Muscle of leg (tissue), 11 donors: Measurements from ENCODE around the gene SREBF1. TPM values are rescaled to one million over a fixed set of nuclear protein-coding genes. Genes with fewer than 3 reads are reported as not detected.

Source experiments
- DNase-seq: peaks from one replicate; pipeline ENCODE4 v3.0.0; 2013
- H3K27ac ChIP-seq: one replicate; pipeline ENCODE4 v1.5.1; 2013; ENCODE audit warnings: mild to moderate bottlenecking, low read length, control low read depth
- H3K27me3 ChIP-seq: one replicate; pipeline ENCODE4 v1.6.1; 2013; ENCODE audit warnings: low read length; ENCODE audit not compliant: control insufficient read depth, insufficient read depth
- H3K36me3 ChIP-seq: one replicate; pipeline ENCODE4 v1.6.1; 2013; ENCODE audit warnings: low read length; ENCODE audit not compliant: control insufficient read depth, insufficient read depth
- H3K4me1 ChIP-seq: one replicate; pipeline ENCODE4 v1.6.1; 2013; ENCODE audit warnings: low read length; ENCODE audit not compliant: control insufficient read depth, insufficient read depth
- H3K4me3 ChIP-seq: one replicate; pipeline ENCODE4 v1.5.1; 2013; ENCODE audit warnings: low read length, control low read depth
- H3K9me3 ChIP-seq: replicated peaks from 2 replicates; pipeline ENCODE4 v1.6.1; 2013; ENCODE audit warnings: low read depth, low read length; ENCODE audit not compliant: control insufficient read depth
- WGBS: methylation state at CpG from one replicate; pipeline ENCODE4 v1.1.5; 2013; ENCODE audit warnings: missing lambda C conversion rate; ENCODE audit not compliant: insufficient coverage; 5-methylcytosine and 5-hydroxymethylcytosine counted together
- polyA plus RNA-seq, 8 donors: library from polyadenylated mRNA; unstranded; fragments of 120-200 nt; gene quantifications; one replicate each; pipeline versions ENCODE4 v1.2.1 to v1.2.3, GENCODE V29; 2013; ENCODE audit warnings: inconsistent platforms in 1 of 8, low replicate concordance in 1 of 8; ENCODE audit not compliant: insufficient read length in 8 of 8, insufficient read depth in 1 of 8
- total RNA-seq: library from RNA; stranded (reverse); fragments of 120-200 nt; gene quantifications from one replicate; pipeline ENCODE4 v1.2.4, GENCODE V29; 2013

The SREBF1 gene
- total and polyA plus RNA-seq, 9 donors = 16.1 to 48.7 (median 33.4) TPM

DNA sequence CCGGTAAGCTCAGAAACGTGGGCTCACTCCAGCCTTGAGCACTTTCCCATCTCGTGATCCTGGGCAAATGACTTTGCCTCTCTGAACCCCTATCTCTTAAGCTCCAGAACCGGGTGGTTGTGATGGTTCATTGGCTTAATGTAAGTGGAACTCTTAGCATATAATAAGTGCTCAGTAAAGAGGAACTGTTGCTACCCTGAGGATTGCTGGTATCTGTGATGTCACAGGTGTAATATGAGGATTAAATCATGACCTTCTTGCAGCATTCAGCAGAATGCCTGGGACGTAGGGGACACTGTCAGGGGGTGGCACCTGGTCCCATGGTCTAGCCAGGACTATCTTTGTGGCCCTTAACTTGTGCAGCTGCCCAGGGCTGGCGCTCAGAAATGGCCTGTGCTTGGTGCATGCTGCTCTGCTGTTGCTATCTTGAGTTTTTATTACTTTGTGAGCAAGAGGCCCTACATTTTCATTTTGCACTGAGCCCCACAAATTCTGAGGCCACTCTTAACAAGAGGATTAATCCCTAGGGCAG, 68.8 kb downstream of the SREBF1 start:
- Histone ChIP-seq H3K27ac (peak overlapping the region; percentile 26), H3K36me3 (no peaks in the 10 kb centered on the region), H3K4me1 (peaks cover 95% of the 10 kb centered on the region), H3K9me3 (no peaks in the 10 kb centered on the region), H3K4me3 (no peak overlapping the region), H3K27me3 (no peaks in the 10 kb centered on the region)
- no peak for DNase-seq
- WGBS = 87% methylated on average over 3 of the region's 6 CpGs

DNA sequence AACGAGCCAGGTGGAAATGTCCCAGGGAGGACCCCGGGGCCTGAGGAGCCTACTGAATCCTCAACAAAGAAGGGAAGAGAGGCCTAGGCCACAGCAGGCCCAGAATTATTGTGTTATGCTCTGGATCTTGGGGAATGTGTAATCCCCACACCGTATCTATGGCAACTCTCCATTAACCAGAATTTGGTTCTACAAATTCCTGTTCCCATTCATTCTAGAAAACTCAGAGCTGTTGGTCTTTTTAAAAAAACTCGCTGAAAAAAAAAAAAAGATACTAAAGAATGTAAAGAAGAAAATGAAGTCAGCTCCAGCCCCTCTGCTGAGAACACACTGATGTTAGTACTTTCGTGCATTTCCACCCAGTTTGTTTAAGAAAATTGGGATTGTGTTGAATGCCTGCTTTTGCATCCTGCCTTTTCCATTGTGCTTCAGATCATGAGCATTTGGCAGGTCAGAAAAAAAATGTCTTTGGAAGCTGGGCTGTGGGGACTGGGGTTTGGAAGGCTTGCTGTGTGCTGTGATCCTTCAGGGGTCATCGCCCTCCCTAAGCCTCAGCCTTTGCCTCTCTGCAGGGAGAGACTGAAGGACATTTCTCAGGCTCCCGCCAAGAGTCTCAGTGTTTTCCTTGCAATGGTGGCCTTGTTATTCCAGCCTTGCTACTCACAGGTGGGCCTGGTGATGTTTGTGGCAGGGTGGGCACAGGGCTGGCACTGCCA, 69.5 kb downstream of the SREBF1 start:
- no peaks in the 10 kb centered on the region for H3K36me3 ChIP-seq
- WGBS = 29% methylated on average over 2 of the region's 7 CpGs
- no peaks in the 10 kb centered on the region for H3K9me3 ChIP-seq
- peaks cover 97% of the 10 kb centered on the region for H3K4me1 ChIP-seq
- H3K27ac ChIP-seq = peak overlapping the region; percentile 83
- no peaks in the 10 kb centered on the region for H3K27me3 ChIP-seq
- DNase-seq = peak; percentile 60
- H3K4me3 ChIP-seq = no peak overlapping the region

DNA sequence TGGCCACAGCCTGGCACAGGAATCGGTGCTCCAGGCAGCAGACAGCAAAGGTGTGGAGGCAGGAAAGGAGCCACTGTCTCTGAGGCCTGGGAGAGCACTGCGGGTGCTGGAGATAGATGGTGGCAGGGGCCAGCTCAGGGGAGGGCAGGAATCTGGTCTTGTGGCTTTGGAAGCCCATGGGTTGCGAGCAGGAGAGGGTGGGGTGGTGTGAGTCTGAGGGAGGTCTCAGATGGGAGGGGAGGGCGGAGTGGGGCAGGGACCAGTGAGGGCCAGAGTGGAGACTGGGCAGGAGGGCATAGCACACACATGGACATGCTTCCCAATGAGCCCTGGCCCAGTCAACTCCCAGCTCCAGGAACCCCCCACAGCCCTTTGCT, 70.1 kb downstream of the SREBF1 start:
- Histone ChIP-seq H3K27me3 (no peaks in the 10 kb centered on the region), H3K4me1 (peaks cover 93% of the 10 kb centered on the region), H3K4me3 (no peak overlapping the region), H3K36me3 (no peaks in the 10 kb centered on the region), H3K9me3 (no peaks in the 10 kb centered on the region), H3K27ac (peak overlapping the region; percentile 83)
- DNase-seq = no peak
- WGBS = 35% methylated on average over 3 of the region's 4 CpGs

DNA sequence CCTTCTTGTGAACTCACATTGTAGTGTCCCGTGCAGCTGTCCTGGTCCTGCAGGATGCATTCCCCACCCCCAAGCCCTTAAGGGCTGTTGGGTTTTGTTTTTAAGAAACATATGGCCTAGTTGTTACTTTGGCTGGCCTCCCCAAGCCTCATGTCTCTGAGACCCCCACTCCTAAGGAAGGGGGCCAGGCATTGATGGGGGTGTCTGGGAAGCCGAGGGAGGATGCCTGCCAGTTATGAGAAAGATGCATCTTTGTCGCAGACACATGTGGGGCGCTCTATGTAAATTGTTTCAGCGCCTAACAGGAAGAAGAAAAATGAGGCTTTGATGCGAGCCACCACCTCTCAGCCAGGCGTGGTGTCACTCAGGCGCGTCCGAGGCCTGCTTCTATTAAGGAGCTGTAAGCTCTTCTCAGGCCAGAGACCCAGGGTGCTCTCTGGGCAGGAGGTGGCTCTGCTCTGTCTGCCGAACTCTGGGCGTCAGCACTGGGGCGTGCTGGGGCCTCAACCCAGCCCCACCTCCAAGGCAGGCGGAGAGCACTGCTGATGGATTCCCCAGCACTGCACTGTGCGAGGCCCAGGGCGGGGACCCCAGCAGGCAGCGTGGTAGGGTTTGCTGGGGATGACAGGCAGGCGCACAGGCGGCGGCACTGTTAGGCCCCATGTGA, 70.6 kb downstream of the SREBF1 start:
- Histone ChIP-seq H3K4me1 (peaks cover 90% of the 10 kb centered on the region), H3K4me3 (no peak overlapping the region), H3K36me3 (no peaks in the 10 kb centered on the region), H3K9me3 (no peaks in the 10 kb centered on the region), H3K27me3 (no peaks in the 10 kb centered on the region), H3K27ac (peak overlapping the region; percentile 83)
- 28% methylated on average over 18 of the region's 20 CpGs for WGBS
- peak; percentile 75 for DNase-seq

DNA sequence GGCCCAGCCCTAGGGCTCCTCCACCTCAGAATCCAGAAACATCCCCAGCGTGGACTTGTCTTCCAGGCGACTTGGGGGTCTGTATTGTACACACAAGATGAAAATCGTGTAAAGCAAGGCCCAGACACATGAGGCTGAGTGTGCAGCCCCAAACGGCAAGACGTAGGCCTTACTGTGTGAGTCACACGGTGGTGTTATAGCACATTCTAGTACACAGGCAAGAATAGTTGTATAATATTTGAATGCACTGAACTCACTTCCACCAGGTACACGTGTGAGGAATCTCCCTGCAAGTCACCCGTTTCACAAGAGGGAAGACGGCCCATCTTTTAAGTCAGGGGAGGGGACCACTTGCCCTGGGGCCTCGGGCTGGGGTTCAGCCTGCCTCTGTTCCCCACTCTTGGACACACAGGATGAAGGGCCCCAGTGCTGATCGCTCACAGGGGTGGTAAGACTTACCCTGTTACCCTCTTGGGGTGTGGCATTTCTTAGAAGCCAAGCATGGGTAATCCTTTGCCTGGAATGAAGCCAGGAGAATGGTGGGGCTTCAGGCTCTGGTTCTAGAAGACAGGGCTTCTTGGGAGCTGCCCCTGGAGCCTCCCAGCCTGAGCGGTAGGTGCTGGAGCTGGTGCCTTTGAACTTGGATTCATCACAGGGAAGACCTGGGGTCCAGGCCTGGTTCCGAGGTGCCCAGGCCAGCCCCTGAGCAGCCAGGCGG, 71.3 kb downstream of the SREBF1 start:
- Histone ChIP-seq H3K27ac (peak overlapping the region; percentile 83), H3K36me3 (peaks cover 5% of the 10 kb centered on the region), H3K4me1 (peaks cover 85% of the 10 kb centered on the region), H3K27me3 (no peaks in the 10 kb centered on the region), H3K4me3 (no peak overlapping the region), H3K9me3 (no peaks in the 10 kb centered on the region)
- 46% methylated on average over 9 of the region's 14 CpGs for WGBS
- no peak for DNase-seq

DNA sequence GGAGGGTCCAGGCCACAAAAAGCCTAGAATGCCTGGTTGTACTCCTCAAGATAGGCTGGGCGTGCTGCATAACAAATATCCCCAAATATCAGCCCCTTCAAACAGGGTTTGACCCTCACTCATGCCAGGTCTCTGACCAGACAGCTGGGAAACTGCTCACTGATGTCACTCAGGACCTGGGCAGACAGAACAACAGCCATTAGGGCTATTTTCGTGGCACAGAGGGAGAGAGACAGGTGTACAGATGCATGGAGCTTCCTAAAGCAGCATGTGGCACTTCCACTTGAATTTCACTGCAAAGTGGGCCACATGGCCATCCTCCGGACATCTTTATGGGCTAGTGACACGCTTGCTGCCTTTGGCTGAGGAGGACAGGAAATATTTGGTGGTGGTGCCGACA, 73.1 kb downstream of the SREBF1 start:
- H3K36me3 ChIP-seq = peaks cover 15% of the 10 kb centered on the region
- H3K4me1 ChIP-seq = peaks cover 67% of the 10 kb centered on the region
- peak overlapping the region; percentile 51 for H3K27ac ChIP-seq
- DNase-seq = no peak
- 66% methylated on average over 4 of the region's 5 CpGs for WGBS
- no peak overlapping the region for H3K4me3 ChIP-seq
- H3K27me3 ChIP-seq = no peaks in the 10 kb centered on the region
- no peaks in the 10 kb centered on the region for H3K9me3 ChIP-seq

DNA sequence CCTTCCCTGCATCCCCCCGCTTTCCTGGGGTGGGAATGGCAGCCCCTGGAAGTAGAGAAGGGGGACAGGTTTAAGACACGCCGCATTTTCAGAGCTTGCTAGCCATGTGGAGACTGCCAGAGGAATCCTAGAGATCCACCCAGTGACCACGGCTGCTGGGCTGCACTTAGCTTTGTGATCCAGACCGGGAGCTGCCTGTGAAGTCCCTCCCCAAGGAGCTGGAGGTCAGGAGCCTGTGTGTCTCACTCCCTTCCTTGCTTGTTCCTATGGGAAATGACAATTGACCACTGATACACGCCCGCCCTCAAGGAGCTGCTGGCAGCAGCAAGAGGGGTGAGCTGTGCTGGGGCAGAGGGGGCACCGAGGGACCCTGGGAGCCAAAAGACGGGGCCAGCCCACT, 73.7 kb downstream of the SREBF1 start:
- no peak for DNase-seq
- H3K36me3 ChIP-seq = peaks cover 15% of the 10 kb centered on the region
- H3K27me3 ChIP-seq = no peaks in the 10 kb centered on the region
- peak overlapping the region; percentile 51 for H3K27ac ChIP-seq
- no peak overlapping the region for H3K4me3 ChIP-seq
- H3K9me3 ChIP-seq = no peaks in the 10 kb centered on the region
- 43% methylated on average over 6 of the region's 9 CpGs for WGBS
- peaks cover 62% of the 10 kb centered on the region for H3K4me1 ChIP-seq

DNA sequence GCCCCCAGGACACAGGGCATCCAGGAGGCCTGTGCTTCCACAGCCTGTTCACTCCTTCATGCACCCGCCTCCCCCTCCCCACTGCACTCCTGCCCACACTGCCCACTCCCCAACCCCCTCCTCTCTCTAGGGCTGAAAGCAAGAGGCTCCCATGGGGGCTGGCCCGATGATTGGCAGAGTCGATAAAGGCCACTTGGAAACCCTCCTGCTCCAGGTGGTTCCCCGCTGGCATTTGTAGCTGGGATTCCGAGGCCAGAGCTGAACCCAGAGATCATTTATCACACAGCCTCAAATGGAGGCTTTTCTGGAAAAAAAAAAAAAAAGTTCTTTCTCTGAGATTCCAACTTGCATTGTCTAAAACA, 74.1 kb downstream of the SREBF1 start:
- no peaks in the 10 kb centered on the region for H3K9me3 ChIP-seq
- no peak for DNase-seq
- H3K4me3 ChIP-seq = no peak overlapping the region
- peaks cover 16% of the 10 kb centered on the region for H3K36me3 ChIP-seq
- H3K27me3 ChIP-seq = no peaks in the 10 kb centered on the region
- 30% methylated on average over 2 of the region's 5 CpGs for WGBS
- peaks cover 60% of the 10 kb centered on the region for H3K4me1 ChIP-seq
- peak overlapping the region; percentile 3 for H3K27ac ChIP-seq
